Measurements from ENCODE around the gene F11. TPM values are rescaled to one million over a fixed set of nuclear protein-coding genes. Genes with fewer than 3 reads are reported as not detected.

F11 gene
- total RNA-seq, 1 donor from 2014 or later = not detected

DNA sequence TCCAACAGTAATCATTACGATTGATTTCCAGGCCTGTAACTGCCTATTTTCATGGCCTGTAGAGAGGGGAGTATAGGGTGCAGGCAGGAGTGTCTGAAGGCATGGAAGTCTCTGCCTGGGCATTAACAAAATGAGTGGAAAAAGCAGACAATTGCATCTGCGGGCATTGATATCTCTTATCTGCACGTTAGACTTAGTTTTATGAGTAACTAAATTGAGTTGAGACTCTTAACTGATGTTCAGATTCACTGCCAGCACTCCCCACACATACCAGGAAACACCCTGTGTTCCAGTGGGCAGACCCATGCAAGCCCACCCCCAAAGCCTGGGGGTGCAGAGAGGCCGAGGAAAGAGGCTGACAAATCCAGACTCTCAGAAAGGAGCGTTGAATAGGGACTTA lies 33.3 kb downstream of the F11 start:
- H4K20me1 ChIP-seq (ENCODE audit: low read depth) = no peaks in the 10 kb centered on the region
- no peak overlapping the region for H3K4me3 ChIP-seq
- no peaks in the 10 kb centered on the region for H3K36me3 ChIP-seq
- no peaks in the 10 kb centered on the region for H3K9me3 ChIP-seq (ENCODE audit: low read depth)
- no peak overlapping the region for H3K27ac Mint-ChIP-seq
- H3K79me2 ChIP-seq (ENCODE audit: low read depth) = no peaks in the 10 kb centered on the region
- no peaks in the 10 kb centered on the region for H3K9me3 Mint-ChIP-seq
- H3F3A ChIP-seq (ENCODE audit: low read depth) = peaks cover 6% of the 10 kb centered on the region
- peaks cover 3% of the 10 kb centered on the region for H3K4me1 Mint-ChIP-seq
- no peak overlapping the region for H3K9ac ChIP-seq
- no peak for DNase-seq (ENCODE audit: low spot score)
- no peak overlapping the region for H3K27ac ChIP-seq
- no peak overlapping the region for H3K4me3 Mint-ChIP-seq
- no peaks in the 10 kb centered on the region for H3K4me1 ChIP-seq
- TF ChIP-seq EZH2phosphoT487 (IDR thresholded peaks at IDR 0.05) (no peak), EZH2 (IDR thresholded peaks at IDR 0.05) (no peak)
- TF ChIP-seq, protein P1, sequence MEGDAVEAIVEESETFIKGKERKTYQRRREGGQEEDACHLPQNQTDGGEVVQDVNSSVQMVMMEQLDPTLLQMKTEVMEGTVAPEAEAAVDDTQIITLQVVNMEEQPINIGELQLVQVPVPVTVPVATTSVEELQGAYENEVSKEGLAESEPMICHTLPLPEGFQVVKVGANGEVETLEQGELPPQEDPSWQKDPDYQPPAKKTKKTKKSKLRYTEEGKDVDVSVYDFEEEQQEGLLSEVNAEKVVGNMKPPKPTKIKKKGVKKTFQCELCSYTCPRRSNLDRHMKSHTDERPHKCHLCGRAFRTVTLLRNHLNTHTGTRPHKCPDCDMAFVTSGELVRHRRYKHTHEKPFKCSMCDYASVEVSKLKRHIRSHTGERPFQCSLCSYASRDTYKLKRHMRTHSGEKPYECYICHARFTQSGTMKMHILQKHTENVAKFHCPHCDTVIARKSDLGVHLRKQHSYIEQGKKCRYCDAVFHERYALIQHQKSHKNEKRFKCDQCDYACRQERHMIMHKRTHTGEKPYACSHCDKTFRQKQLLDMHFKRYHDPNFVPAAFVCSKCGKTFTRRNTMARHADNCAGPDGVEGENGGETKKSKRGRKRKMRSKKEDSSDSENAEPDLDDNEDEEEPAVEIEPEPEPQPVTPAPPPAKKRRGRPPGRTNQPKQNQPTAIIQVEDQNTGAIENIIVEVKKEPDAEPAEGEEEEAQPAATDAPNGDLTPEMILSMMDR (IDR thresholded peaks at IDR 0.05) = no peak
- no peaks in the 10 kb centered on the region for H3K36me3 Mint-ChIP-seq
- H3K27me3 Mint-ChIP-seq (ENCODE audit: insufficient read depth, low read depth) = peaks cover 4% of the 10 kb centered on the region
- peaks cover 5% of the 10 kb centered on the region for H3K27me3 ChIP-seq
- no peak overlapping the region for H3K4me2 ChIP-seq
- no peak overlapping the region for H2AFZ ChIP-seq (replicated peaks)

DNA sequence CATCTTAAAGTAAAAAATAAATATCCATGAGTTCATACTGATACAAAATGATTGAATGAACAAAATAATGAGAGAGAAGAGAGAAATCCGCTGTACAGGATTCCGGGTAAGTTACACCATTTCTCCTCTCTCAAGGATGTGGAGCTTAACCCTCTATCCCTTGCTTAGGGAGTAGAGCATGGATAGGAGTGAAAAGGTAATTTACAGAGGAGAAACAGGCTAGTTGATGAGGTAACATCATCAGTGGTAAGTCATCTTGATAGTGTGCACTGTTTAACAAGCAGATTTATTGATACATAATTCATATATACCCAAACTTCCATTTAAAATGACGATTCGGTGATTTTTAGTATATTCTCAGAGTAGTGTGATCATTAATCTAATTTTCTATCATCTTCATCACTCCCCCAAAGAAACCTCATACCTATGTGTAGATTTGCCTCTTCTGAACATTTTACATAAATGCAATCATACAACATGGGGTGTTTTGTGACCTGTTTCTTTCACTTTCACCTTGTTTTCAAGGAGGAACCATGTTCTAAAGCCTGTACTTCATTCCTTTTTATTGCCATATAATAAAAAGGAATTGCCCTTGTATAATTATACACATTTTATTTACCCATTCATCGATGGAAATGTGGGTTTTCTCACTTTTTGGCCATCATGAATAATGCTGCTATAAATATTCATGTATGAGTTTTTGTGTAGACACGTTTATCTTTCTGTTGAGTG lies 34.8 kb downstream of the F11 start:
- no peak overlapping the region for H3K4me3 Mint-ChIP-seq
- no peak for DNase-seq (ENCODE audit: low spot score)
- no peak overlapping the region for H3K4me2 ChIP-seq

DNA sequence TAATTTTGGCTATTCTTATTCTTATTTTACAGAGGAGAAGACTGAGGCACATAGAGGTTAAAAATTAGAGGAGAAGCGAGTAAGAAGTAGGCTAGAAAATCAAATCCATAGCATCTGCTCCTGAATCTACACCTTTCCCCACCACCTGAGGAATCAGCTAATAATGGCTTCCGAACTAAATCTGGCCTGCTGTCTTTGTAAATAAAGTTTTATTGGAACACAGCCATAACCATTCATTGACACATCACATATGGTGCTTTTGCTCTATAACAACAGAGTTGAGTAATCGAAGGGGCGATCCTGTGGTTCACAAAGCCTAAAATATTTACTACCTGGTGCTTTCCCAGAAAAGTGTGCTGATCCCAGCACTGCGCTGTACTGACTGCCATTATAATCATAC lies 38.2 kb downstream of the F11 start:
- Histone ChIP-seq H3K79me2 (ENCODE audit: low read depth) (no peaks in the 10 kb centered on the region), H3K27ac (no peak overlapping the region), H3F3A (ENCODE audit: low read depth) (no peaks in the 10 kb centered on the region), H3K4me2 (no peak overlapping the region), H3K9me3 (ENCODE audit: low read depth) (no peaks in the 10 kb centered on the region), H3K36me3 (no peaks in the 10 kb centered on the region), H3K4me1 (no peaks in the 10 kb centered on the region), H3K27me3 (no peaks in the 10 kb centered on the region), H3K4me3 (no peak overlapping the region), H2AFZ (replicated peaks) (no peak overlapping the region), H4K20me1 (ENCODE audit: low read depth) (no peaks in the 10 kb centered on the region), H3K9ac (no peak overlapping the region)
- no peak overlapping the region for H3K4me3 Mint-ChIP-seq
- no peaks in the 10 kb centered on the region for H3K36me3 Mint-ChIP-seq
- H3K27ac Mint-ChIP-seq = no peak overlapping the region
- TF ChIP-seq EZH2 (IDR thresholded peaks at IDR 0.05) (no peak), EZH2phosphoT487 (IDR thresholded peaks at IDR 0.05) (no peak)
- TF ChIP-seq, protein P1 (IDR thresholded peaks at IDR 0.05) = no peak
- H3K27me3 Mint-ChIP-seq (ENCODE audit: insufficient read depth, low read depth) = no peaks in the 10 kb centered on the region
- H3K4me1 Mint-ChIP-seq = no peaks in the 10 kb centered on the region
- DNase-seq (ENCODE audit: low spot score) = no peak
- no peaks in the 10 kb centered on the region for H3K9me3 Mint-ChIP-seq

More for the DNA sequence above, 34.8 kb downstream of the F11 start:
- H3K27me3 Mint-ChIP-seq (ENCODE audit: insufficient read depth, low read depth) = peaks cover 2% of the 10 kb centered on the region
- TF ChIP-seq, protein P1 (IDR thresholded peaks at IDR 0.05) = no peak
- no peak for TF ChIP-seq EZH2phosphoT487 (IDR thresholded peaks at IDR 0.05)
- no peak for TF ChIP-seq EZH2 (IDR thresholded peaks at IDR 0.05)
- H3K9me3 Mint-ChIP-seq = no peaks in the 10 kb centered on the region
- Histone ChIP-seq H2AFZ (replicated peaks) (no peak overlapping the region), H4K20me1 (ENCODE audit: low read depth) (no peaks in the 10 kb centered on the region), H3K79me2 (ENCODE audit: low read depth) (no peaks in the 10 kb centered on the region), H3K4me3 (no peak overlapping the region), H3K27me3 (peaks cover 5% of the 10 kb centered on the region), H3K9me3 (ENCODE audit: low read depth) (no peaks in the 10 kb centered on the region), H3F3A (ENCODE audit: low read depth) (peaks cover 6% of the 10 kb centered on the region), H3K36me3 (no peaks in the 10 kb centered on the region), H3K9ac (no peak overlapping the region), H3K27ac (no peak overlapping the region), H3K4me1 (no peaks in the 10 kb centered on the region)
- no peak overlapping the region for H3K27ac Mint-ChIP-seq
- H3K36me3 Mint-ChIP-seq = no peaks in the 10 kb centered on the region
- peaks cover 3% of the 10 kb centered on the region for H3K4me1 Mint-ChIP-seq
